HG02970 (cell line): ENCODE measurements around the gene TAB2.
A peak's percentile ranks its signal among the peaks of the same experiment; 100 is the strongest.

Experiments
- ATAC-seq: cut with Tn5 transposase; IDR thresholded peaks from one replicate; pipeline ENCODE4 v1.9.1; 2021; ENCODE audit warnings: mild to moderate bottlenecking, moderate library complexity, moderate number of reproducible peaks; ENCODE audit not compliant: unreplicated experiment, low FRiP score

Gene TAB2

DNA sequence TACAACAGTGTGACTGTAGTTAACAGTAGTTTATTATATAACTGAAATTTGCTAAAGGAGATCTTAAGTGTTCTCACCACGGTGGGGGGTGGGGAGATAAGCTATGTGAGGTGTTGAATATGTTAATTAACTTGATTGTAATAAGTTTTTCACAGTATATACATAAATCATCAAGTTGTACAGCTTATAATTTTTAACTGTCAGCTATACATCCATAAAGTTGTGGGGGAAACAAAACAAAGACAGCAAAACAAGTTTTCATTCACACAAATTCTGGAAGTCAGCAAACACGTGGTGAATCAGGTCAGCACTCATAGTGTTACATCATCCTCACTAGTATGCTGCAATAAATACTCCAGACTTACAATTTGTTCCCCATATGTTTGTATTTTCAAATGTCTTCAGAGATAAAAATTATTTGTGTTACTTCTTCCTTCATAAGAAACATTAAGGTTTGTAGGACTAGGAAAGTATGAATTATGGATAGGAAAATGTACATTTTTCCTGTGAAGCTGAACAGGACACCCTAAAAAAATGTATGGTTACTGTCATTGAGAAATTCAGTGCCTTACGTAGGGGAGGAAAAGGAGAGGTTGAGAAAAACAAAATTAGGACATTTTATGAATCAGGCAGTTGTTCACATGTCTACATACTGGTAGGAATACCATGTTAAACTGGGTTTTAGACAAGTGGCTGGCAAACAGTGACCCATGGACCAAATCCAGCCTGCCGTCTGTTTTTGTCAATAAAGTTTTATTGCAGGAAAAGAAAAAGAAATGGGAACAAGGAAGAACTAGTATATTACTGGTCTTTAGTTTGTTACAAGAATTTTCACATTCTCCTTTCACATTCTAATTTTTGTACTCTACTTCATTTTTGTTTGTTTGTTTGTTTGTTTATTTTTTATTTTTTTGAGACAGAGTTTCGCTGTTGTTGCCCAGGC is 88.6 kb downstream of the TAB2 start:
- ATAC-seq, result no peak

DNA sequence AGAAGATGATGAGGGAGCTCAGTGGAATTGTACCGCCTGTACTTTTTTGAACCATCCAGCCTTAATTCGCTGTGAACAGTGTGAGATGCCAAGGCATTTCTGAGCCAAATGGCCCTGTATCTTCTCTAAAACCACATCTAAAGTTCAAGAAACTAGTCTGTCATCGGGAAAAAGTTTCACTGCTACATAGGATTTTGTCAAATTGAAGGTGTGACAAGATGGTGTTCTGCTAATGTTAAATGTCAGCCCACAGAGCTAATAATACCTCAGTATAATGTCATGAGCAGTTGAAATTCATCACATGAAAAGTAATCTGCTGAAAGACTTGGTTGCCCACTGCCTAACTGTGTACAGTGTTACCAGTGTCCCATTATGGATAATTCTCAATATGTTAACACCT is 92.1 kb downstream of the TAB2 start:
- ATAC-seq, result no peak

DNA sequence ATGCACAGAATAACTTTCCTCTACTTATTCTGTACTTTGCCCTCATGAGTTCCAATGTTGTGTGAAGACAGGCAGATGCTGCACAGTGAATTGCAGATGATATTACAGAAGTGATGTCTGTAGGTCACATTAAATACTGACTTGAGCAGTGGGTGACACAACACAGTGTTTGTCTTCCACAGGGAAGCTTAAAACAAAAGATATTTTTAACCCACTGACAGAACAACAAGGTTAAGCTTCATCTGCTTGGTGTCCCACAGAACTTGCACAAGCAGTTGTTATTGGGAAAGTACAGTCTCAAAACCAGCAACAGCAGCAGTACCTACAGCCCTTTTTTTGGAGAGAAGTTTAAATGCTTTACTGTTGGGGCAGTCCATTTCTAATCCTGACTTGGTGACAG is 93.0 kb downstream of the TAB2 start:
- no peak for ATAC-seq

DNA sequence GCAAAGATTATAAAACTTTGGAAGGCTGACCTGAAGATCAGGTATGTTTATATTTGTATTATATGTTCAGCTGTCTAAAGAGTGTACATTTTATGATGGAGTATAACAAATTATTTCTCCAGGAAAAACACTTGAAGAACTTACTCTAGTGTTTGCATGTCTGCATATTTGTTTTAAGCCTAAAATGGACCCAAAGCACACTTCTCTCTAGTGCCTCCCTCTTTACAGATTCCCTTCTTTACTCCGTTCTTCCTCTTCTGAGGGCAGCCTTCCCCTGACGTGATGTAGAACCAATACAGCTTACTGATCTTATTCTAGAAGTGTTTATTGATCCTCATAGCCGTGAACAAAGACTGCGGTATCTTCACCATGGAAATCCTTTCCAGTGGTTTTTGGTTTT is 96.5 kb downstream of the TAB2 start:
- ATAC-seq, result no peak

DNA sequence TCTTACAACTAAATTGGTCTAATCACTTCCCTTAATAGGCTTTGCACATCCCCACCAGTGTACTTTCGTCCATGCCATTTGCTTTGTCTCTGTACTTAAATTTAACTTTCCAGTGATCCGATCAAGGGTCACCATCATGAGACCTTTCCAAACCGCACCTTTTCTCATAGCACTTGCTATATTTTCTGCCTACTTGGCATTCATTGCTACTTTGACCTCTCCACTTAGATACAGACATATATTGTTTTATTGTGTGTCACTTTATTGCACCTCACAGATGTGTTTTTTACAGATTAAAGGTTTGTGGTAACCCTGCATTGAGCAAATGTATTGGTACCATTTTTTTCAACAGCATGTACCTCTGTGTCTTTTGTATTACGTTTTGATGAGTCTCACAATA is 97.3 kb downstream of the TAB2 start:
- no peak for ATAC-seq

DNA sequence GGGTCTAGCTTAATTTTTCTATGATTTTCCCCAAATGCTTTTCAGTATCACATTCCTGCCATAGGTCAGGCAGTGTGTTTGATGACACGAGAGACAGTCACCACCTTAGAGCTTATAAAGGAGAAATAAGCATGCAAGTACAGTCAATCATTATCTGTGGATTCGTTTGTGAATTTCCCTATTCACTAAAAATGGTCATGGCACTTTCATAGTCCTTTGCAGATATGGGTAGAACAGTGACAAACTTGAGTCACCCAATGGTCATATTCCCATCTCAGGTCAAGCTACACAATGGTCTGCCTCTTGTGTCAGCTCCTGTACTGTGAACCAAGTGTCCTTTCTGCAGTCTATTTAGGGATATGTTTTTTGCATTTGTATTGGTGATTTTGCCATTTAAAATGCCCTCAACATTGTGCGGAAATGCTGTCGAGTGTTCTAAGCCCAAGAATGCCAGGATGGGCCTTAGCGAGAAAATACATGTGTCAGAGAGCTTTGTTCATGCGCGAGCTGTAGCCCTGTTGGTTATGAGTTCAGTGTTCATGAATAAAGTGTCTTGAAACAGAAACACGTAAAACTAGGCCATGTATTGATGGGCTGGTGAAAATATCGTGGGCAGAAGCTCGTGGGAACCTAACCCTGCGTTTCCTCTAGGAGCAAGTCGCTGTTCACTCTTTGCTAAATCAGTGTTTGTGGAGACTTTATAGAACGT is 102.3 kb downstream of the TAB2 start:
- ATAC-seq, result no peak

DNA sequence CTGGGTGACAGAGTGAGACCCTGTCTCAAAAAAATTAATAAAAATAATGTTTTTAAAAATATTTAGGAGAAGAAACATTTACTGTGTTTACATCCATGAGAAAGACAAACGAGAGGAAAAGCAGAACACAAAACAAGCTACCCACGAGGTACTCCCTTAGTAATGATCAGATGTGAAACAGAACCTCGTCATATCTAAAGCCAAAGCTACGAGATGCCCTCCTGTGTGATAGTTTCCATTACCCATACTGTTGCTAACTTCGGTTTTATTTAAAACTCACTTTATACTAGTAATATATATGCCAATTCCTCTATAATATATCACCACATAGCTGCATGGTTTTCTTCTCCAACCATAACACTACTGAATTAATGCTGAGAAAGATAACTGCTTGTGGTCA is 103.6 kb downstream of the TAB2 start:
- ATAC-seq, result no peak

DNA sequence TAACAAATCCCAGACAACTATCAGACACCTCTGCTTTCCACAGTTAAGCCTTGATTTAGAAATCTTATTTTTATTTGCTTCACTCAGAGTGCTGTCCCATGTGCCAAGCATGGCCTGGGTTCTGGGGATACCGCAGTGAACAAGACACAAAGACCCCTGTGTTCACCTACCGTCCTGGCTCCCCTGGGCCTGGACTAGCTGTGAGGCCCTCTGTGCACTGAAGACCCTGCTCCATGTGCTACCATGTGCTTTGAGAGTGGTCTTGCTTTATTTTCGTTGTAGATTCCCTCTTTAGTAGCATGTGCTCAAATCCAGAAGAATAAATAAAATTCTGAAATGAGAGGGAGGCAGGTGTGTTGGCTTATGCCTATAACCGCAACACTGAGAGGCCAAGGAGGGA is 105.1 kb downstream of the TAB2 start:
- ATAC-seq, result no peak

DNA sequence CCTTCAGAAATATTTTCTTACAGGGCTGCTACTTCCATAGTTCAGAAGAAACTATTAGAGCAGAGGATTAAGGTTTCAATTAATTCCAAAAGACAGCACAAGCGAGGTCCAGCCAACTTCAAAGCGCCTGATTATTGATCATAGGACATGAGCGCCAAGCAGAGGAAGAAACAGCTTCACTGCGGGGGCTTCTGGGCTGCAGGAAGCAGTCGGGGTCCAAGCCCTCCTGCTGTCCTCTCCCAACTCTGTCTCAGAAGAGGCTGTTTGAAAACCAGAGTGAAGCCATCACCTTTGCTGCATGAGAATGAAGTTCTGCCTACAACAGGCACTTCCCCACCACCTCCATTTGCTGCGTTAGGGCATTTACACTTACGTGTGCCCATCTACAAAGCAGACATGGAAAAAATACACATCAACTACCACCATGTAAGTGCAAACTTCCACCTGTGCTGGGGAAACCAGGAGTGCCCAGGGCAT is 106.5 kb downstream of the TAB2 start:
- no peak for ATAC-seq

DNA sequence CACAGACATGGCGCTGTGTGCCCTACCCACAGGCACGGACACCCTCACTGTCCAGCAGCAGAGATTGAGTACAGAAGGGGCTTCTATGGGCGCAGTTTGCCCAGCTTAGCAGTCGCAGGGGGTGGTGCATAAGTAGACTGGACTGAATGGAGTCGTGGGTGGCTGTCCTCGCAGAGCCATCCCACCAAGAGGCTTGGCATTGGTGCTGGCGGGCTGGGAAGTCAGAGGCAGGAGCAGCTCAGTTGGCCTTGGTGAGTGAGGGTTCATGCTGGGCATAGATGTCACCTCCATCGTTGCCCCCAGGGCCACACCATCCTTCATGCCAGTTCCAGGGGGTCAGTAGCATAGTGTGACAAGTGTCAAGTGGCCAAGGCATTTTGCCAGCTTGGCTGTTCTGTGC is 107.7 kb downstream of the TAB2 start:
- no peak for ATAC-seq

DNA sequence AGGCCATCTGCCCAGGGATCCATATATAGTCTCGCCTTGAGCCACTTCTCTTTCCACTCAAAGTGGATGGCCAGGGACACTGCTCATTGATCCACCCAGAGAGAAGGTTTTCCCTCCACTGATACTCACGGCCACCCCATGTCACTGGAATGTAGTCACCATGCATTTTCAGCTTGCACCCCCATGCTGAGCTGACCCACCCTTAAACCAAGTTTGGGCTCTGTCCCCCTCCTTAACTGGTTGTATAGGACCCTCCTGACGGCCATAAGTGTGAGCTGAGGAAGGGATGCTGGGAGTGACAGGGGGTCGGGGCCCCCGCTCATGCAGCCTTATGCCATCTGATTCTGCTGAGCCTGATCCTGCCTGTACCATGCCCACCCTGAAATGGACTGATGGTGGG is 108.2 kb downstream of the TAB2 start:
- no peak for ATAC-seq

DNA sequence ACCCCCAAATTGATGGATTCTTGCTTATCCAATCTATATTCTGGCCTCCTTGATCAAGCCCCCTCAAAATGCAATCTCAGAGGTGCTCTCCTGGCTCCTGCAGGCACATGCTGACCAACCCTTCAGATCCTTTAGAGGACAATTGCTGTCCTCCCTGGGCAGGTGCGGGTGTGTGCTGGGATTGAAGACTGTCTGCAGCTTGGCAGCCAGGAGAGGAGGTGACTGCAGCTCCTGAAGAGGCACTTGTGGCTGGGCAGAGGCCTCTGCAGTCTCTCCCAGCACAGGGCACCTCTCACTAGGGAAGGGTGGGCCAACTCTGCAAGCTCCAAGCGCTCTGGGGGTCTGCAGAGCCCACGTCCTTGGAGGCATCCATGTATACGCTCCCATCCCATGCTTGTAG is 111.1 kb downstream of the TAB2 start:
- ATAC-seq, result no peak

DNA sequence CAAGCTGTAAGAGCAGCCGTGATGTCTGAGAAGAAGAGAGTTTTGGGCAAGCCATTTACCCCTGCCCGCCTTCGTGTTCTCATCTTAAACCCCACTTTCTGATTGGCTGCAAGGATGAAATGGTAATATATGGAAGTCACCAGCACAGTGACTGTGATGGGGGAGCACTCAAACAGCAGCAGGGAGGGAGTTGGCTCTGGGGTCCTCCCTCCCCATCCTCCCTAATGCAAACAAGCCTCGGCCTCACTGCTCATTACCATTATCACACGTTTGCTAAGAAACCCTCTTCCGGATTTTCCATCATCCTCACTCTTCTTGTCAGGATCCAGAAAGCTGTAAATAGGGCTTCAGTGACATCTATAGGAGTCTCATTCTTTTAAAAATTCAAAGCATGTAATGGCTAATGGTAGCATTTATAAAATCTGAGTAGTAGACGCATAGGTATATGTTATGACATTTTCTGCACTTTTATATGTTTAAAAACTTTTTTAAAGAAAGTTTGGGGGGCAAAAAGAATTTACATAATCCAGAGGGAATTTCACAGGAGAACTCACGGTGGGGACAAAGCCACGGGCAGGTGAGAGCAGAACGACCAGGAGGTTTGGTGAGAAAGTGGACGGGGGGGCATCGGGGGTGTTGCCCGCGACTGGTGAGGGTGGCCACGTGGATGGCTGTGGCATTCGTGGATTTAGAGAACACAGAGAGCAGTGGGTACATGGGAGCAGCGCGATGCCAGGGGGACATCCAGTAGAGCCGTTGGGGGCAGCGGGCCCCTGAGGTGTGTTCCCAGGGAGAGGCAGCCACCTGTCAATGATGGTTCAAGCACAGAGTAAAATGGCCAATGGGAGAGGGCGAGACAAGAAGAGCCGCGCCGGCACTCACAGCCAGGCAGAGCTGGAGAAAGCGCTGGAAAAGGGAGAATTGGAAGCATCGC is 112.2 kb downstream of the TAB2 start:
- no peak for ATAC-seq

DNA sequence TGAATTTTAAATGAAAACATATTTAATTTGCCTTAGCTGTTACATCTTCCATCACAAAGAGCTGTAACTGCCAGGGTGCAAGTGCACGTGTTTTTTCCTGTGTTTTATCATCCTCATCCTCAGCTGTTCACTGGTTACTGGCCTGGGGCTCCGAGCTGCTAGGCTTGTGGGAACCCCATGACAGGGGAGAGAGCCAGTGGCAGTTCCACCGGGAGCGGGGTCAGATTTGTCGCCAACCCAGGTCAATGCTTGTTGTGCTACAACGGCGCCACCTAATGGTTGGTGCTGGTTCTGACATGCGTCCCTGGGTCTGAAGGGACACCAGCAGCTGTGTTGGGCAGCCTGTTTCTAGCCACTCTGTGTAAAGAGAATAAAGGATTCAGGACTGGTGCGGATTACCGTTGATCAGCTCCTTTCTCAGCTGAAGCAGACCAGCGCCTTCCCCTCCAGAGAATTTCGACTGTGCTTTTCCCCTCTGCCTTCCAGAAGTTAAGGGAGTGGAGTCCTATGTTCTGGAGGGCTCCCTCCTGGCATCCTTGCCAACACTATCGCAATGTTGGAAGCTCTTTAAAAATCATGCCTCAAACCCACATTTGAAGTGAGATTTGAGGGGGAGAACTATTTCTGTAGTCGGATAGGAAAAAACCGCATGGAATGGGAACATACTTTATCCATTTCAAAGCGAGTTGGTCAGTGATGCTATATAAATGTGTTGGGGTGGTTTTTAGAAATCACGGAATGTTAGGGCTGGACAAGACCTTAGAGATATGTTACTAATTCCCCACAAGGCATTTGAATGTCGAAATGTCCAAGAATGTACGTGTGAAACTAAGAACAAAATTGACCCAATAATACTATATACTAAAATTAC is 114.6 kb downstream of the TAB2 start:
- ATAC-seq, result peak; percentile 61

DNA sequence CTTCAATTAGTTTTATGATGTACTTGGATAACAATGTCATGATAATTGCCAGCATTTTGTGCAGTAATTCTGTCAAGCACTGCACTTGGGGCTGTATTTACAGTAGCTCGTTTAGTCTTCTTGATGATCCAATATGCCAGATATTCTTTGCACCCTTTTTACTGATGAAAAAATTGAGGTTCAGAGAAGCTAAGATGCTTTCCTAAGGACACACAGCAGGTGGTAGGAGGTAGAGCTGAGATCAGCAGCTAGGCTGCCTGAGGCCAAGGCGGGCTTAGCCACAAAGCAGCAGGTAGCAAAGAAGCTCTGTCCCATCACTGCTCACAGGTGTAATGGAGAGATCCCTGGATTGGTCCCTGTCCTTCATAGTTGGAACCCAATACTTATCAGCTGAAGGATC is 115.9 kb downstream of the TAB2 start:
- no peak for ATAC-seq

DNA sequence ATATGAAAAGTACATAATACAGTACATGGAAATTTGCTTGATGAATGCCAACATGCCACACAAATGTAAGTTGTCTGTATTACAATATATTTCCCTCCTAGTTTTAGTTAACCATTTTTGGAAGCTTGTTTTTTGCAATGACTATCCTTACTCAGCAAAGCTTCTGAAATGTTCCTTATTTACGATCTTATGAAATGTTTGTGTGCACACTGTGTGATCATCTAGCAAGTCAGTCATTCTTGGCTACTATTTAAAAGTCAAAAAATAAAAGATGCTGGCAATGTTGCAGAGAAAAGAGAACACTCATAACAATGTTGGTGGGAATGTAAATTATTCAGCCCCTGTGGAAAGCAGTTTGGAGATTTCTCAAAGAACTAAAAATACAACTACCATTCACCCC is 116.4 kb downstream of the TAB2 start:
- no peak for ATAC-seq

DNA sequence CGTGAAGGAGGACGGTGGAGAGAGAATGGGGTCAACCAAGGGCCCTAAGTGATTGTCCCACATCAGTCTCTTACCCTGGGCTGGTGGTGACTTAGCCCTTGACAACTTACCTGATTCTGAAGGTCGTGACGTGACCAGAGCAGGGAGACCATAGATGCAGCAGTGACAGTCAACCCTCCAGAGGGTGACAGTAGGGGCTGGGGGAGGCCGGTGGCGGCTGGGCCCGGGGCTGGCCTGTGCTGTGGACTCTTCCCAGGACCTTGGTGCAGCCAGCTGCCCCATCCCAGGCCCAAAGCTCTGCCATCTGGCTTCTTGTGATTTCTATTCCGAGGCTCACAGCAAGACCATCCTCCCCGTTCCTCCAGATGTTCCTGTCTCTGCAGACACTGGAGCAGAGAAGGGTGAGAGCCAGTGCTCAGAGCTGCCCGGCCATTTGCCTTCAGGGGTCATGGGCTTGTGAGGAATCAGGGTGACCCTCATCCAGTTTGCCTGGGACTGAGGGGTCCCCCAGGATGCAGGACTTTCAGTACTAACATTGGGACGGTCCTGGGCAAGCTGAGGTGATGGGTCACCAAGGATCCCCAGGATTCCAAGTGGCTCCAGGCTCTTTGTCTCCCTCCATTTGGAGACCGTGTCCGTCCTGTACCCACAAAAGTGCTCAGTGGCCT is 118.5 kb downstream of the TAB2 start:
- ATAC-seq, result no peak

DNA sequence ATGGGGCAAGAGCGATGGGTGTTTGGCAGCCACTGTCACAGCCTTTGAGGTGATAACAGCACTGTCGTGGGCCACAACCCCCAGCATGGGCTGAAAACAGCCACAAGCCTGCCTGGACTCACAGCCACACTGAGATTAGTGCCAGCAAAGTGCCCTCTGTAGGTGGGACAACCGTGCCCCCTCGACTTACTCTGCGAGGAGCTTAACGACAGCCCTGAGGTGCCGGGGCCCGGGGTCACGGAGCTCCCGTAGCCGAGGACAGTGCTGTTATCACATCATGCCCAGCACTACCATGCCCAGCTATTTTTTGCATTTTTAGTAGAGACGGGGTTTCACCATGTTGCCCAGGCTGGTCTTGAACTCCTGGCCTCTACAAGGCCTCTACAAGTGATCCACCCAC is 119.1 kb downstream of the TAB2 start:
- ATAC-seq, result no peak

DNA sequence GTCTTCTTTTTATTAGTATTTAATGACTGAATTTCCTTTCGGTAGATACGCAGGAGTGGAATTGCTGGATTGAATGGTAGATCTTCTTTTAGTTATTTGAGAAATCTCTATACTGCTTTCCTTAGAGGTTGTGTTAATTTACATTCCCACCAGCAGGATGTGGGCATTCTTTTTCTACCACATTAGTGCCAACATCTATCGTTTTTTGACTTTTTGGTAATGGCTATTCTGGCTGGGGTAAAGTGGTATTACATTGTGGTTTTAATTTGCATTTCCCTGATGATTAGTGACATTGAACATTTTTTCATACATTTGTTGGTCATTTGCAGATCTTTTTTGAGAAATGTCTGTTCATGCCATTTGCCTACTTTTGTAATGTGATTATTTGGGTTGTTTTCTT is 119.7 kb downstream of the TAB2 start:
- ATAC-seq, result no peak
